Measurements from ENCODE around the gene CRKL.

The CRKL gene

DNA sequence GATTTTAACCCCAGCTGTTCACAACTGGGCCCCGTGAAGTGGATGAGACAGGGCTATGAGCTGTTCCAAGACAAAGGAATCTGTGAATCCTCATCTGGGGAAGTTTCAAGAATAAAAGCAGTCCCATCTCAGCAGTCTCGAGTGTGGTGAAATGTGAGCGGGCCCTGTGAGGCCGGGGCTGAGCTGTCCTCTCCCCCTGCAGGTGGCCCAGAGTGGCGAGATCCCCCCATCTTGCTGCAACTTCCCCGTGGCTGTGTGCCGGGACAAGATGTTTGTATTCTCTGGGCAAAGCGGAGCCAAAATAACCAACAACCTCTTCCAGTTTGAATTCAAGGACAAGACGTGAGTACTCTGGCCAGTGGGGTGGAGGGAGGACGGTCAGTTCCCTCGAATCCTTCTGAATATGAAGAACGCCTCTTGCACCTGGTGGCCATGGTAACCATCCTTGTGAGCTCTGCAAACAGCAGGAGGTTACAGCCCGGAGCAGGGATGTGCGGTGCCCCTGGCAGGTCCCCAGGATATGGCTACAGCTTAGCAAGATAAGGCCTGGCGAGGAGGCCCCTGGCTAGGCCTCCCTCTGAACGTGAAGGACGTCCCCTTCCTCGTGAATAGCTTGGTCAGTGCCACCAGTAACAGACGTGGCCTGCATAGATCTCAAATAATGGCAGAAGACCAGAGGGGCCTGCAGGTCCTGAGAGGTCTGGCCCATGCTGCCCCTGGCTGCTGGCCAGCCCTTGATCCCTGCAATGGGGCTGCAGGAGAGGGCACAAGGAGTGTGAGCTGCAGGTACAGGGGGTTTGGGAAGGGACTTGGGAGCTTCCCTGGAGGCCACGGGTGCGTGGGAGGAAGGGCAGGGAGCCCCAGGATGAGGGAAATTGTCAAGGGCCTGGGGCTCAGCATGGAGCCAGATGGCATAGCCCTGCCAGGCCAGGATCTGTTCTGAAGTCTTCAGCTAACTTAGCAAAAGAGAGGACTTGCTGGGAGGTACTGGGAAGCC is 73.3 kb downstream of the CRKL start:
- H3K4me3 ChIP-seq (ENCODE audit: low read length) = no peak overlapping the region
- DNase-seq (ENCODE audit: low read depth, low spot score) = no peak

DNA sequence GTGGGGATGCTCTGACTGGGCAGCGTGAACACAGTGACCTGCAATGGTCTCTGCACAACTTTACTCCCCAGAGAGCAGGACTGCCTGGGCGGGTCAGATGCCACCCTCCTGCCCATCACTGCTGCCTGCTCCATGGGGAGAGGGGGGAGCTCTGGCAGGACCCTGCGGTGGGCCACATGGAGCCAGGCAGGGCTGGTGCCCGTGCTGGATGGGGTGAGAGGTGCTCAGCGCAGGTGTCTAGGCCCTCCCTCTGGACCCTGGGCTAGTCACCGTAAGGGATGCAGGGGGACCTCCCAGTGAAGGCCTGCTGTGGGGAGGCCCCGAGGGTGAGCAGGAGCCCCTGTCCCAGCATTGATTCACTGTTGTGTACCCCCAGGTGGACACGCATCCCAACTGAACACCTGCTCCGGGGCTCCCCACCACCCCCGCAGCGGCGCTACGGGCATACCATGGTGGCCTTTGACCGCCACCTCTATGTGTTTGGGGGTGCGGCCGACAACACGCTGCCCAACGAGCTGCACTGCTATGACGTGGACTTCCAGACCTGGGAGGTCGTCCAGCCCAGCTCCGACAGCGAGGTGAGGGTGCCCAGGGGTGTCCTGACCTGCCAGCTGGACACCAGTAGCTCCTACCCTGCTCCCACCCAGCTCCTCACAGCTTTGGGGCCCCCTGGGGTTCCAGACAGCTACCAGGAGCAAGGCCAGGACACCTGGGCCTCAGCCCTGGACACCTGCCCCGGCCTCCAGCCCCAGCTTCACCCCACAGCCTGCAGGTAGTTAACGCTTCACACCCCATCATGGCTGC is 74.2 kb downstream of the CRKL start:
- no peak overlapping the region for H3K4me3 ChIP-seq (ENCODE audit: low read length)

DNA sequence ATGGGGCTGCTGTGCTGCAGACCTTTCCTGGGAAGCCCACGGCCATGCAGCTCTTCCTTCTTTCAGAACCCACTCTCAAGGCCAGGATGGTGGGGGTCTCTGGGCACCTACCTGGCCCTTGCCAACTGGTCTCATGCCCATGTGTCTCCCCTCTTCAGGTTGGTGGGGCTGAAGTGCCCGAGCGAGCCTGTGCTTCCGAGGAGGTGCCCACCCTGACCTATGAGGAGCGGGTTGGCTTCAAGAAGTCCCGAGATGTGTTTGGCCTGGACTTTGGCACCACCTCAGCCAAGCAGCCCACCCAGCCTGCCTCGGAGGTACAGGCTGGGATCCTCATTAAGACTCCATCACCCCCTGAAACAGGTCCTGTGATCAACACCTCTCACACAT is 74.8 kb downstream of the CRKL start:
- DNase-seq (ENCODE audit: low read depth, low spot score) = no peak
- H3K4me3 ChIP-seq (ENCODE audit: low read length) = no peak overlapping the region

More for the DNA sequence above, 74.2 kb downstream of the CRKL start:
- no peak for DNase-seq (ENCODE audit: low read depth, low spot score)

GRCh38 chr22:20992456-20993303 is 75.5 kb downstream of the CRKL start:
- DNase-seq (ENCODE audit: low read depth, low spot score) = no peak
- no peak overlapping the region for H3K4me3 ChIP-seq (ENCODE audit: low read length)

GRCh38 chr22:20993304-20994127 is 76.3 kb downstream of the CRKL start:
- no peak overlapping the region for H3K4me3 ChIP-seq (ENCODE audit: low read length)
- no peak for DNase-seq (ENCODE audit: low read depth, low spot score)

DNA sequence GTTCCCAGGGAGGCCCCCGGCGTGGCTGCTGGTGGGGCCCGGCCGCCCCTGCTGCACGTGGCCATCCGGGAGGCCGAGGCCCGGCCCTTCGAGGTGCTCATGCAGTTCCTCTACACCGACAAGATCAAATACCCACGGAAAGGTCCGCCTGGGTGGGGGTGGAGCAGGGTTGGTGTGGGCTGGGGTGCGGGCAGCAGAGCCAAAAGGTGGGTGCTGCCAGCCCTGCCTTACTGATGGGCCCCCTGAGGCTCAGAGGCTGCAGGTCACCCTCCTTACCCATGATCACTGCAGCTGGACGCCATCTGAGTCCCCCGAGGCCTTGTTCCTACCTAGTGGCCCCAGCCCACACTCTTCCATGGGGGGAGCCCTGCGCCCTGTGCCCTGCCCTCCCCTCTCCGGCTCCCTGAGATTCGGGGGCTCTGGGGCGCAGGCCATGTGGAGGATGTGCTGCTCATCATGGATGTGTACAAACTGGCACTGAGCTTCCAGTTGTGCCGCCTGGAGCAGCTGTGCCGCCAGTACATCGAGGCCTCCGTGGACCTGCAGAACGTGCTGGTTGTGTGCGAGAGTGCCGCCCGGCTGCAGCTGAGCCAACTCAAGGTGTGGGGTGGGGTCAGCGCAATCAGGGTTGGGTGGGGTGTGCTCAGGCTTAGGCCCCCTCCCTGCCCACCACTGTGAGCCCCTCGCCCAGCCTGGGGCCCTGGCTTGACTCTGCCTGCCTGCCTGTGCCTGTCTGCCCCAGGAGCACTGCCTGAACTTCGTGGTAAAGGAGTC is 77.1 kb downstream of the CRKL start:
- H3K4me3 ChIP-seq (ENCODE audit: low read length) = no peak overlapping the region
- DNase-seq (ENCODE audit: low read depth, low spot score) = no peak

GRCh38 chr22:20994902-20995241 is 77.7 kb downstream of the CRKL start:
- H3K4me3 ChIP-seq (ENCODE audit: low read length) = no peak overlapping the region
- no peak for DNase-seq (ENCODE audit: low read depth, low spot score)

DNA sequence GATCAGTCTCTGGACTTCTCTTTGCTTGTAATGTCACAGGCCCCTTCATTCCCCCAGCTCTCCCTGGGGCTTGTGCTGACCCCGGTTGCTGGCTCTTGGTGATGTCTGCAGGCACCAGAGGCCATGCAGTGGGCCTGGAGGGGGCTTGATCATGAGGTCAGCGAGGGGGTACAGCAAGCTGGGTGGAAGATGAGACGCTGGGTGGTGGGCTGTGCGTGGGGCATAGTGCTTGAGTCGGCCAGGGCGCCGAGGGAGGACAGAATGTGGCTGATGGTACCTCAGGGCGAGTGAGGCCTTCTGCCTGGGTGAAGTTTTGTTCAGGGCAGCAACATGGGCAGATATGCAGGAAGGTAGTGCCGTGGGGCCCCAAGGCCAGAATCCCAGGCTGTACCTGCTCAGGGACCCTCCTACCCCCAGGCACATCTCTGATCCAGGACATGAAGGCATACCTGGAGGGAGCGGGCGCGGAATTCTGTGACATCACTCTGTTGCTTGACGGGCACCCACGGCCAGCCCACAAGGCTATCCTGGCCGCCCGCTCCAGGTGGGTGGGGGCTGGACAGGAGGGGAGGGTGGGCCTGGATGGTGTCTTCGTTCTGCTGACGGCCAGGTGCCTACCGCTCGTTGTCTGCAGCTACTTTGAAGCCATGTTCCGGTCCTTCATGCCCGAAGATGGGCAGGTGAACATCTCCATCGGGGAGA is 78.3 kb downstream of the CRKL start:
- no peak for DNase-seq (ENCODE audit: low read depth, low spot score)
- H3K4me3 ChIP-seq (ENCODE audit: low read length) = no peak overlapping the region

GRCh38 chr22:20996031-20996410 is 78.8 kb downstream of the CRKL start:
- H3K4me3 ChIP-seq (ENCODE audit: low read length) = no peak overlapping the region
- DNase-seq (ENCODE audit: low read depth, low spot score) = no peak

DNA sequence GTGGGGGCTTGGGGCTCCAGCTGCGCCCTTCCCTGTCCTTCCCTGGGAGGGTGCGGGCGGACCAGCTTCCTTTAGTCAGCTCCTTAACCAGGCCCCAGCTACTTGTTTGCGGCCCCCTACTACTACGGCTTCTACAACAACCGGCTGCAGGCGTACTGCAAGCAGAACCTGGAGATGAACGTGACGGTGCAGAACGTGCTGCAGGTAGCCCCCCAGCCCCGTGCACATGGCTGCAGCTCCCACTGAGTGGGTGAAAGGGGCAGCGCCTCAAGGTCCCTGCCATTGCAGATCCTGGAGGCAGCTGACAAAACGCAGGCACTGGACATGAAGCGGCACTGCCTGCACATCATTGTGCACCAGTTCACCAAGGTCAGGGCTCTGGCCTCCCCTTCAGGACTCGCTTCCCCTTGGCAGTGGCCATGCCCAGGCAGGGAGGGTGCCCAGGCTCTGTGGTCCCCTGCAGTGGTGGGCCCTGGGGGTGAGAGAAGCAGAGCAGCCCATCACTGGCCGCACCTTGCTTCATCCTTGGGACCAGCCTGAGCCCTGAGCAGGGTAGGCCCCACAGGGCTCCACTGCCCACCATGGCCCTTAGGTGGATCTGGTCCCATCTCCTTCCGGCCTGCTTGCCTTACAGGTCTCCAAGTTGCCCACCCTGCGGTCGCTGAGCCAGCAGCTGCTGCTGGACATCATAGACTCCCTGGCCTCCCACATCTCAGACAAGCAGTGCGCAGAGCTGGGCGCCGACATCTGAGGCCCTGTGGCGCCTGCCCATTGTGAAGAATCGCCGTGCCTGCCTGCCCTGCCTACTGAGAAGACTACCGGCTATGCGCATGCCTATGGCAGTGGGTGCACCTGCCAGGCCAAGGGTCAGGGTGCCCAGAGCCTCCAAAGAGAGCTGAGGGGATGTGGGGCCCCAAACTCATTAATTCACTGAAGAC is 79.7 kb downstream of the CRKL start:
- DNase-seq (ENCODE audit: low read depth, low spot score) = no peak
- H3K4me3 ChIP-seq (ENCODE audit: low read length) = no peak overlapping the region

DNA sequence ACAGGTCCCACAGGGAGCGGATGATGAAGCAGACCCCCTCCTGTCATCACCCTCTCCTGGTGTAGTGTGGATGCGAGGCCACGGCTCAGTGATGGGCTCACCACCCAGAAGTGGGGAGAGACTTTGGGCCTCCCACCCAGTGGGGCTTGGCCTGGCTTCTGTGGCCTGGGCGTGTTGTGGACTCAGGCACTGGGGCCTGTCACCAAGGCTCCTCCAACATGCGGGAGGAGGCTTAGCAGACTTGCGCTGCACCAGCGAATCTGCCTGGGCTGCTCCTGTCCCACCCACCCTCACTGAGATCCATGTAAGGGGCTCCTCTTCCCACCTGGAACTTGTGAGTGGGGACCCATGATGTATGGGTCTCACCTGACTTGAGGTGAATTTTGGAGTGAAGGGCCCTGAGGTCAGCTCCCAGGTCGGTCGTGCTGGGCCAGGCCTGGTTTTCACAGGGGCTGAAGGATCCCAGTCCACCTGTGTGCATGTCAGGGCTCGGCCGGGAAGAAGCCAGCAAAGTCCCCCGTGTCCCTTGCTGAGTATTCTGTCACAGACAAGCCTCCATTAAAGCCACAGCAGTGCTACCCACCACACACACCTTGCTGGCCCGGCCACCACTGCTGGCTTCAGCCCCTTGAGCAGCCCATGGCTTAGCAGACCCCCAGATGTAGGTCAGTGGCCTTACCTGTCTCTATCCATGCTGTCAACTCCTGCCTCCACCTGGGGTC is 80.5 kb downstream of the CRKL start:
- DNase-seq (ENCODE audit: low read depth, low spot score) = no peak
- no peak overlapping the region for H3K4me3 ChIP-seq (ENCODE audit: low read length)

GRCh38 chr22:20998411-20999336 is 81.5 kb downstream of the CRKL start:
- no peak for DNase-seq (ENCODE audit: low read depth, low spot score)
- no peak overlapping the region for H3K4me3 ChIP-seq (ENCODE audit: low read length)

GRCh38 chr22:20999350-21000206 is 82.4 kb downstream of the CRKL start:
- DNase-seq (ENCODE audit: low read depth, low spot score) = no peak
- no peak overlapping the region; the same call in 1 of the 2 replicates for H3K4me3 ChIP-seq (ENCODE audit: low read length)

All from Jurkat, Clone E6-1 (cell line).